Thyroid gland (tissue), 4 donors: ENCODE measurements around the gene MGAT5. TPM values are rescaled to one million over a fixed set of nuclear protein-coding genes. Genes with fewer than 3 reads are reported as not detected.

ENCODE experiments used
- DNase-seq, 2 donors: peaks; one replicate each; pipeline ENCODE4 v3.0.0-alpha.2; 2019
- H3K27ac ChIP-seq, 3 donors: fragments of 200-600 bp; sonication (generic); 1 replicate in 2 of 3; 2 replicates in 1 of 3; pipeline ENCODE4 v1.5.1; 2016 to 2019; ENCODE audit warnings: mild to moderate bottlenecking in 1 of 3, moderate library complexity in 1 of 3
- H3K27me3 ChIP-seq: fragments of 200-600 bp; sonication (generic); one replicate; pipeline ENCODE4 v1.5.1; 2019
- H3K36me3 ChIP-seq, 2 donors: fragments of 200-600 bp; sonication (generic); one replicate each; pipeline ENCODE4 v1.5.1; 2016 to 2019
- H3K4me1 ChIP-seq, 2 donors: fragments of 200-600 bp; sonication (generic); one replicate each; pipeline ENCODE4 v1.5.1; 2017 to 2019
- H3K4me3 ChIP-seq, 3 donors: fragments of 200-600 bp; sonication (generic); replicated peaks in 1 of 3; 1 replicate in 2 of 3; 2 replicates in 1 of 3; pipeline ENCODE4 v1.5.1; 2016; ENCODE audit warnings: mild to moderate bottlenecking in 1 of 3
- H3K9me3 ChIP-seq: fragments of 200-600 bp; sonication (generic); one replicate; pipeline ENCODE4 v1.5.1; 2017
- CTCF ChIP-seq, 6 experiments: fragments of 200-600 bp in 3 of 6; fragments of 450-650 bp in 3 of 6; sonication (generic) in 3 of 6; IDR thresholded peaks; one replicate each; pipeline ENCODE4 v1.5.1; 2016 to 2019; ENCODE audit warnings: antibody characterized with exemption in 6 of 6, mild to moderate bottlenecking in 2 of 6, inconsistent platforms in 1 of 6, moderate library complexity in 1 of 6
- POLR2A ChIP-seq, 2 donors: fragments of 450-650 bp; IDR thresholded peaks; one replicate each; pipeline ENCODE4 v1.6.1; 2017; ENCODE audit warnings: antibody characterized with exemption in 2 of 2, mild to moderate bottlenecking in 2 of 2, moderate library complexity in 1 of 2
- WGBS, 2 donors: methylation state at CpG; one replicate each; pipeline ENCODE4 v1.1.5; 2017; 5-methylcytosine and 5-hydroxymethylcytosine counted together
- intact Hi-C: fragments of 100-400 bp; cut with DNase I; formaldehyde crosslinking; loops from one replicate; pipeline ENCODE4 v1.15.1; 2023
- total RNA-seq, 4 donors: library from RNA; depleted of rRNA; stranded (reverse); fragments of >200 nt; gene quantifications; one replicate each; pipeline ENCODE4 v1.2.3, GENCODE V29; 2016

MGAT5 gene
- total RNA-seq, 4 donors from 2014 or later, result 47.5 to 64.4 (median 50.4) TPM

DNA sequence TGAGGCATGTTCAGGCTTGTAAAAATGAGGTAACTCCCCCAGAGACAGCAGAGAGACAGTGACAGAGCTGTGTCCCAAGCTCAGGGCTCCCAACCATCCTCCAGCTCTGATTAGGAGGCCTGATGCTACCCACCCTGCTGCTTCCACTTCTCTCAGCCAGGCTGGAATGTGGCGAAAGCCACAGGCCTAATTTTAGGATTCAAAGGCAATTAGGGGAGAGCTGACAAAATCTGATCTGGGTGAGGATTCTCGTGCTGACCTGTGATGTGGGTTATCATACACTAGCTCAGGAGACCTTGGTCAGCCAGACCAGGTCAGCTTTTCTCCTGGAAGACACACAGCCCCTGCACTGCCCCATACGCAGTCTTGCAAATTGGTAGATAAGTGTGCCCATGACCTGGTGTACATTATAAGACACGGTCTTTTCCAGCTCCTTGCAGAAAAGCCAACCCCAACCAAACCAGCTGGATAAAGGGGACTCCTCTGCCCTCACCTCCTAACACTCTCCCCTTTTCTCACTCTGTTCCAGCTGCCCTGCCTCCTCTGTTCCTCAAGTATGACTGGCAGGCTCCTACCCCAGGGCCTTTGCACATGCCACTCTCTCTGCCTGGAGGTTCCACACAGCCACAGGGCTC lies 225.9 kb downstream of the MGAT5 start:
- no peak overlapping the region for H3K4me3 ChIP-seq
- no peak for TF ChIP-seq CTCF (IDR thresholded peaks at IDR 0.05)
- no peak for TF ChIP-seq POLR2A (IDR thresholded peaks at IDR 0.05)
- H3K27me3 ChIP-seq, result no peaks in the 10 kb centered on the region
- H3K9me3 ChIP-seq, result no peaks in the 10 kb centered on the region
- intact Hi-C loops, result no loop called here
- no peak for DNase-seq
- no peaks in the 10 kb centered on the region for H3K36me3 ChIP-seq
- 85 to 92% methylated on average over 4 of the region's 4 CpGs for WGBS, 2 donors
- H3K27ac ChIP-seq, result no peak overlapping the region
- H3K4me1 ChIP-seq, result no peaks in the 10 kb centered on the region

- Histone ChIP-seq H3K27ac (no peak overlapping the region), H3K27me3 (no peaks in the 10 kb centered on the region), H3K4me3 (no peak overlapping the region), H3K4me1 (no peaks in the 10 kb centered on the region), H3K9me3 (no peaks in the 10 kb centered on the region), H3K36me3 (no peaks in the 10 kb centered on the region)
- DNase-seq, result no peak
- intact Hi-C loops, result no loop called here
- TF ChIP-seq POLR2A (IDR thresholded peaks at IDR 0.05) (no peak), CTCF (IDR thresholded peaks at IDR 0.05) (no peak)
- WGBS, 2 donors, result 83 to 92% methylated on average over 6 of the region's 6 CpGs
Measured at GRCh38 chr2:134482131-134482723, 228.4 kb downstream of the MGAT5 start.

GRCh38 chr2:134482766-134483340 lies 229.0 kb downstream of the MGAT5 start:
- Histone ChIP-seq H3K4me3 (no peak overlapping the region), H3K4me1 (no peaks in the 10 kb centered on the region), H3K27ac (no peak overlapping the region), H3K27me3 (no peaks in the 10 kb centered on the region), H3K36me3 (no peaks in the 10 kb centered on the region), H3K9me3 (no peaks in the 10 kb centered on the region)
- intact Hi-C loops, result no loop called here
- no peak for DNase-seq
- 79 to 89% methylated on average over 8 to 11 of the region's 15 CpGs for WGBS, 2 donors
- TF ChIP-seq CTCF (IDR thresholded peaks at IDR 0.05) (no peak), POLR2A (IDR thresholded peaks at IDR 0.05) (no peak)

- Histone ChIP-seq H3K27ac (no peak overlapping the region), H3K27me3 (no peaks in the 10 kb centered on the region), H3K4me1 (no peaks in the 10 kb centered on the region), H3K9me3 (no peaks in the 10 kb centered on the region), H3K36me3 (no peaks in the 10 kb centered on the region), H3K4me3 (no peak overlapping the region)
- no peak for DNase-seq
- no peak for TF ChIP-seq CTCF (IDR thresholded peaks at IDR 0.05)
- TF ChIP-seq POLR2A (IDR thresholded peaks at IDR 0.05), result no peak
- intact Hi-C loops, result no loop called here
- WGBS, 2 donors, result 74 to 80% methylated on average over 11 of the region's 11 CpGs
Measured at GRCh38 chr2:134489732-134490384, 236.0 kb downstream of the MGAT5 start.

DNA sequence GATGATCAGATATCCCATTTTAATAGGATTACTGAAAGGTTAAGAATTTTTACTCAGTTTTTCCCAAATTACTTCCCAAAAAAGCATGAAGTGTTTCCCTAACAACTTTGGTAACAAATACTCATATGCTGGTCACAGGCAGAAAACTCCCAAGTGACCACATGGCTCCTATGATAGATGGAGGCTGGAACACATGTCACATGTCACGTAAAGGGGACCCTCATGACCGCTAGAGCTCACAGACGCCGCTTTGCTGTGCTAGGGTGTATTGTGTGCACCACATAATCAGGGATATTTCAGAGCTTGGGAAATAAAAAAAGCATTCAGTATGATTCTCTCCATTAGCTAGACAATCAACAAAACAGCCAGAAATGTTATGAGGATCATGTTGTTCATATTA lies 236.7 kb downstream of the MGAT5 start:
- DNase-seq, result no peak

More for the DNA sequence above, 236.7 kb downstream of the MGAT5 start:
- H3K36me3 ChIP-seq, result no peaks in the 10 kb centered on the region
- H3K27ac ChIP-seq, result no peak overlapping the region
- no peak overlapping the region for H3K4me3 ChIP-seq
- intact Hi-C loops, result no loop called here
- H3K4me1 ChIP-seq, result no peaks in the 10 kb centered on the region
- TF ChIP-seq POLR2A (IDR thresholded peaks at IDR 0.05) (no peak), CTCF (IDR thresholded peaks at IDR 0.05) (no peak)
- 91 to 93% methylated on average over 4 of the region's 4 CpGs for WGBS, 2 donors
- H3K27me3 ChIP-seq, result no peaks in the 10 kb centered on the region
- H3K9me3 ChIP-seq, result no peaks in the 10 kb centered on the region
